ENCODE data around the gene OR8D2.

Gene OR8D2

GRCh38 chr11:124320097-124320496, at the start of gene OR8D2:
Gene OR8D2 (minus strand): TSS chr11:124320197. CDS start chr11:124320197, 0 bp downstream.
- TF ChIP-seq CTCF (IDR thresholded peaks at IDR 0.05; ENCODE audit: borderline replicate concordance, control extremely low read depth, extremely low read depth, insufficient read depth, missing control alignments), result no peak
- DNase-seq (ENCODE audit: low spot score), result no peak
- in situ Hi-C loops (cut with MboI; ENCODE audit: low sequenced_read_pairs, unreplicated experiment), result no loop called here

GRCh38 chr11:124359566-124359965, 39.6 kb upstream of the OR8D2 start:
- in situ Hi-C loops (cut with MboI; ENCODE audit: low sequenced_read_pairs, unreplicated experiment), result no loop called here
- no peak for TF ChIP-seq CTCF (IDR thresholded peaks at IDR 0.05; ENCODE audit: borderline replicate concordance, control extremely low read depth, extremely low read depth, insufficient read depth, missing control alignments)

GRCh38 chr11:124346311-124346955, 26.4 kb upstream of the OR8D2 start:
- no peak for DNase-seq (ENCODE audit: low spot score)
- in situ Hi-C loops (cut with MboI; ENCODE audit: low sequenced_read_pairs, unreplicated experiment), result no loop called here

More at GRCh38 chr11:124359566-124359965, 39.6 kb upstream of the OR8D2 start:
- no peak for DNase-seq (ENCODE audit: low spot score)

GRCh38 chr11:124344346-124344745, 24.3 kb upstream of the OR8D2 start:
- TF ChIP-seq CTCF (IDR thresholded peaks at IDR 0.05; ENCODE audit: borderline replicate concordance, control extremely low read depth, extremely low read depth, insufficient read depth, missing control alignments), result no peak
- in situ Hi-C loops (cut with MboI; ENCODE audit: low sequenced_read_pairs, unreplicated experiment), result no loop called here
- DNase-seq (ENCODE audit: low spot score), result no peak

More at GRCh38 chr11:124346311-124346955, 26.4 kb upstream of the OR8D2 start:
- TF ChIP-seq CTCF (IDR thresholded peaks at IDR 0.05; ENCODE audit: borderline replicate concordance, control extremely low read depth, extremely low read depth, insufficient read depth, missing control alignments), result no peak

- in situ Hi-C loops (cut with MboI; ENCODE audit: low sequenced_read_pairs, unreplicated experiment), result no loop called here
- no peak for TF ChIP-seq CTCF (IDR thresholded peaks at IDR 0.05; ENCODE audit: borderline replicate concordance, control extremely low read depth, extremely low read depth, insufficient read depth, missing control alignments)
- DNase-seq (ENCODE audit: low spot score), result no peak
Observed at GRCh38 chr11:124340142-124340447, 20.1 kb upstream of the OR8D2 start.

- no peak for TF ChIP-seq CTCF (IDR thresholded peaks at IDR 0.05; ENCODE audit: borderline replicate concordance, control extremely low read depth, extremely low read depth, insufficient read depth, missing control alignments)
- DNase-seq (ENCODE audit: low spot score), result no peak
- in situ Hi-C loops (cut with MboI; ENCODE audit: low sequenced_read_pairs, unreplicated experiment), result no loop called here
Observed at GRCh38 chr11:124339396-124340141, 19.6 kb upstream of the OR8D2 start.
